ENCODE data around the gene FHIT.

FHIT gene

GRCh38 chr3:60531759-60532158 is 719.5 kb downstream of the FHIT start:
- in situ Hi-C loops (cut with MboI; ENCODE audit: low sequenced_read_pairs) = no loop called here

- in situ Hi-C loops (cut with MboI; ENCODE audit: low sequenced_read_pairs) = no loop called here
Observed at GRCh38 chr3:60528651-60529050, 722.6 kb downstream of the FHIT start.

GRCh38 chr3:60523536-60523935 is 727.7 kb downstream of the FHIT start:
- in situ Hi-C loops (cut with MboI; ENCODE audit: low sequenced_read_pairs) = no loop called here

- in situ Hi-C loops (cut with MboI; ENCODE audit: low sequenced_read_pairs) = no loop called here
Observed at GRCh38 chr3:60517134-60517533, 734.1 kb downstream of the FHIT start.

- in situ Hi-C loops (cut with MboI; ENCODE audit: low sequenced_read_pairs) = no loop called here
Observed at GRCh38 chr3:60514866-60515265, 736.4 kb downstream of the FHIT start.

GRCh38 chr3:60514085-60514649 is 737.1 kb downstream of the FHIT start:
- in situ Hi-C loops (cut with MboI; ENCODE audit: low sequenced_read_pairs) = no loop called here

GRCh38 chr3:60513241-60513640 is 738.0 kb downstream of the FHIT start:
- in situ Hi-C loops (cut with MboI; ENCODE audit: low sequenced_read_pairs) = no loop called here

- in situ Hi-C loops (cut with MboI; ENCODE audit: low sequenced_read_pairs) = no loop called here
Observed at GRCh38 chr3:60512506-60512905, 738.7 kb downstream of the FHIT start.

GRCh38 chr3:60509471-60509870 is 741.8 kb downstream of the FHIT start:
- in situ Hi-C loops (cut with MboI; ENCODE audit: low sequenced_read_pairs) = no loop called here

GRCh38 chr3:60504827-60505457 is 746.3 kb downstream of the FHIT start:
- in situ Hi-C loops (cut with MboI; ENCODE audit: low sequenced_read_pairs) = no loop called here

GRCh38 chr3:60501314-60501713 is 749.9 kb downstream of the FHIT start:
- in situ Hi-C loops (cut with MboI; ENCODE audit: low sequenced_read_pairs) = no loop called here

GRCh38 chr3:60497902-60498301 is 753.4 kb downstream of the FHIT start:
- in situ Hi-C loops (cut with MboI; ENCODE audit: low sequenced_read_pairs) = no loop called here

- in situ Hi-C loops (cut with MboI; ENCODE audit: low sequenced_read_pairs) = no loop called here
Observed at GRCh38 chr3:60490992-60491391, 760.3 kb downstream of the FHIT start.

- in situ Hi-C loops (cut with MboI; ENCODE audit: low sequenced_read_pairs) = no loop called here
Observed at GRCh38 chr3:60475096-60475495, 776.2 kb downstream of the FHIT start.

- in situ Hi-C loops (cut with MboI; ENCODE audit: low sequenced_read_pairs) = no loop called here
Observed at GRCh38 chr3:60469481-60469880, 781.8 kb downstream of the FHIT start.

- in situ Hi-C loops (cut with MboI; ENCODE audit: low sequenced_read_pairs) = no loop called here
Observed at GRCh38 chr3:60463685-60464084, 787.6 kb downstream of the FHIT start.

- in situ Hi-C loops (cut with MboI; ENCODE audit: low sequenced_read_pairs) = no loop called here
Observed at GRCh38 chr3:60461267-60461666, 790.0 kb downstream of the FHIT start.

- in situ Hi-C loops (cut with MboI; ENCODE audit: low sequenced_read_pairs) = no loop called here
Observed at GRCh38 chr3:60456180-60456579, 795.1 kb downstream of the FHIT start.

GRCh38 chr3:60453326-60453725 is 797.9 kb downstream of the FHIT start:
- in situ Hi-C loops (cut with MboI; ENCODE audit: low sequenced_read_pairs) = no loop called here

GRCh38 chr3:60448696-60449095 is 802.6 kb downstream of the FHIT start:
- in situ Hi-C loops (cut with MboI; ENCODE audit: low sequenced_read_pairs) = no loop called here

GRCh38 chr3:60445446-60445845 is 805.8 kb downstream of the FHIT start:
- in situ Hi-C loops (cut with MboI; ENCODE audit: low sequenced_read_pairs) = no loop called here

- in situ Hi-C loops (cut with MboI; ENCODE audit: low sequenced_read_pairs) = no loop called here
Observed at GRCh38 chr3:60444898-60445437, 806.3 kb downstream of the FHIT start.

- in situ Hi-C loops (cut with MboI; ENCODE audit: low sequenced_read_pairs) = no loop called here
Observed at GRCh38 chr3:60440869-60441268, 810.4 kb downstream of the FHIT start.

All from HL-60/S4 treated with phorbol 12-myristate 13-acetate at 8.2 ng/mL for 4 days and 3 days (cell line).